ENCODE measurements around the gene SAMMSON.

- TF ChIP-seq CTCF (IDR thresholded peaks at IDR 0.05; ENCODE audit: low read depth, low read length, missing input control) (no peak), YY1 (IDR thresholded peaks at IDR 0.05) (no peak), RXRA (IDR thresholded peaks at IDR 0.05) (no peak), ZBTB33 (IDR thresholded peaks at IDR 0.05) (no peak), RAD21 (IDR thresholded peaks at IDR 0.05) (no peak), JUND (IDR thresholded peaks at IDR 0.05) (no peak)
- TF ChIP-seq, protein P1, sequence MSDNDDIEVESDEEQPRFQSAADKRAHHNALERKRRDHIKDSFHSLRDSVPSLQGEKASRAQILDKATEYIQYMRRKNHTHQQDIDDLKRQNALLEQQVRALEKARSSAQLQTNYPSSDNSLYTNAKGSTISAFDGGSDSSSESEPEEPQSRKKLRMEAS (IDR thresholded peaks at IDR 0.05), result no peak
Measured at GRCh38 chr3:70071138-70071537, 71.6 kb downstream of the SAMMSON start.

Measured in liver (tissue), 3 donors.